Natural killer cell (primary cell): ENCODE results near the gene THOP1. TPM values are rescaled to one million over a fixed set of nuclear protein-coding genes. Genes with fewer than 3 reads are reported as not detected.

Experiments
- ATAC-seq, 3 donors: fragments of 150-1000 bp in 2 of 3; fragments of 200-7000 bp in 1 of 3; cut with Tn5 transposase; 1 replicate in 1 of 3; 2 replicates in 2 of 3; pipeline ENCODE4 v1.10.0; 2021; ENCODE audit warnings: mild to moderate bottlenecking in 2 of 3, moderate library complexity in 2 of 3
- DNase-seq, 2 donors: peaks; one replicate each; pipeline versions ENCODE4 v3.0.0 to v3.0.0-alpha.2; 2013 to 2021; ENCODE audit warnings: mixed read lengths in 1 of 2
- H3K27ac ChIP-seq: one replicate; pipeline ENCODE4 v1.5.1; 2013; ENCODE audit warnings: mild to moderate bottlenecking, low read length
- H3K27me3 ChIP-seq: one replicate; pipeline ENCODE4 v1.6.1; 2013; ENCODE audit warnings: low read length; ENCODE audit not compliant: control insufficient read depth, insufficient read depth
- H3K36me3 ChIP-seq: one replicate; pipeline ENCODE4 v1.6.1; 2013; ENCODE audit warnings: low read length; ENCODE audit not compliant: control insufficient read depth, insufficient read depth
- H3K4me1 ChIP-seq: one replicate; pipeline ENCODE4 v1.6.1; 2013; ENCODE audit warnings: low read length; ENCODE audit not compliant: control insufficient read depth, insufficient read depth
- H3K4me3 ChIP-seq: one replicate; pipeline ENCODE4 v1.5.1; 2013; ENCODE audit warnings: low read length
- H3K9me3 ChIP-seq: one replicate; pipeline ENCODE4 v1.6.1; 2013; ENCODE audit warnings: low read length; ENCODE audit not compliant: control insufficient read depth, insufficient read depth
- H3K27ac Mint-ChIP-seq, 2 donors: one replicate each; pipeline ENCODE4 v1.8.0; 2022; ENCODE audit warnings: mild to moderate bottlenecking in 2 of 2, mixed read lengths in 2 of 2, moderate library complexity in 1 of 2
- H3K27me3 Mint-ChIP-seq, 2 donors: one replicate each; pipeline ENCODE4 v1.8.0; 2022; ENCODE audit warnings: low read depth in 2 of 2, mixed read lengths in 2 of 2
- H3K36me3 Mint-ChIP-seq: one replicate; pipeline ENCODE4 v1.8.0; 2022; ENCODE audit warnings: mixed read lengths
- H3K4me1 Mint-ChIP-seq, 2 donors: one replicate each; pipeline ENCODE4 v1.8.0; 2022; ENCODE audit warnings: mixed read lengths in 2 of 2
- H3K4me3 Mint-ChIP-seq: one replicate; pipeline ENCODE4 v1.8.0; 2022; ENCODE audit warnings: mild to moderate bottlenecking, moderate library complexity, mixed read lengths
- H3K9me3 Mint-ChIP-seq, 2 donors: one replicate each; pipeline ENCODE4 v1.8.0; 2022; ENCODE audit warnings: mixed read lengths in 2 of 2
- CTCF ChIP-seq: fragments of 200-600 bp; IDR thresholded peaks from one replicate; pipeline ENCODE4 v1.8.0; 2022; ENCODE audit warnings: antibody characterized with exemption
- WGBS: methylation state at CpG from one replicate; pipeline ENCODE4 v1.1.7; 2013; ENCODE audit warnings: missing lambda C conversion rate; ENCODE audit not compliant: insufficient coverage; 5-methylcytosine and 5-hydroxymethylcytosine counted together
- intact Hi-C: fragments of 100-400 bp; cut with micrococcal nuclease; formaldehyde crosslinking; loops from one replicate; pipeline ENCODE4 v1.14.2; 2022
- total RNA-seq, 4 donors: library from RNA; stranded (reverse); fragments of 120-200 nt in 1 of 4; gene quantifications; one replicate each; pipeline versions ENCODE4 v1.2.3 to v1.2.4, GENCODE V29; 2013 to 2022

The THOP1 gene
- total RNA-seq, 3 donors from 2014 or later (not counting 1 experiment from before 2014, with no cell fraction given): 31.6 to 44.0 (median 33.4) TPM

DNA sequence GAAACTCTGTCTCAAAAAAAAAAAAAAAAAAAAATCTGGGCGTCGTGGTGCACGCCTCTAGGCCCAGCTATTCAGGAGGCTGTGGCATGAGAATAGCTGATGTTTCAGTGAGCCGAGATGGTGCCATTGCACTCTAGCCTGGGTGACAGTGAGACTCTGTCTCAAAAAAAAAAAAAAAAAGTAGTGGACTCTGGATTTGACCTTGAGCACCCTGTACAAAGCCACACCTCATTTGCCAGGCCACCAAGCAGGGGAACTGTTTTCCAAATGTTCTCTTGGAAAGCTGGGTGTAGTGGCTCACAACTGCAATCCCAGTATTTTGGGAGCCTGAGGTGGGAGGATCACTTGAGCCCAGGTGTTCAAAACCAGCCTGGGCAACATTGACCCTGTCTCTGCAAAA is 52.1 kb downstream of the THOP1 start:
- Mint-ChIP-seq H3K4me3 (no peak overlapping the region), H3K9me3 (peaks cover 6 to 8% of the 10 kb centered on the region in 2 donors), H3K27me3 (no peaks in the 10 kb centered on the region), H3K4me1 (peaks cover 4 to 9% of the 10 kb centered on the region in 2 donors), H3K27ac (no peak overlapping the region), H3K36me3 (peaks cover 21% of the 10 kb centered on the region)
- H3K36me3 ChIP-seq: peaks cover 11% of the 10 kb centered on the region
- ATAC-seq (no peak), DNase-seq (no peak)
- peaks cover 11% of the 10 kb centered on the region for H3K4me1 ChIP-seq
- intact Hi-C loops: no loop called here
- H3K4me3 ChIP-seq: no peak overlapping the region
- no peak for TF ChIP-seq CTCF
- peaks cover 38% of the 10 kb centered on the region for H3K9me3 ChIP-seq
- no peaks in the 10 kb centered on the region for H3K27me3 ChIP-seq
- 94% methylated on average over 3 of the region's 4 CpGs for WGBS
- H3K27ac ChIP-seq: no peak overlapping the region

- Mint-ChIP-seq H3K4me1 (peaks cover 6 to 13% of the 10 kb centered on the region in 2 donors), H3K4me3 (peak within 1 kb of the TSS; percentile 94), H3K27me3 (no peaks in the 10 kb centered on the region), H3K36me3 (peaks cover 6% of the 10 kb centered on the region), H3K27ac (peak within 1 kb of the TSS; percentile 91 to 93), H3K9me3 (peaks cover 0 to 4% of the 10 kb centered on the region in 2 donors)
- no peaks in the 10 kb centered on the region for H3K27me3 ChIP-seq
- DNase-seq (peak; percentile 96 to 99), ATAC-seq (peak; percentile 91 to 98 (median 95))
- peaks cover 13% of the 10 kb centered on the region for H3K4me1 ChIP-seq
- no peaks in the 10 kb centered on the region for H3K36me3 ChIP-seq
- H3K9me3 ChIP-seq: peaks cover 2% of the 10 kb centered on the region
- intact Hi-C loops: no loop called here
- TF ChIP-seq CTCF: peak; percentile 47
- H3K4me3 ChIP-seq: peak within 1 kb of the TSS; percentile 66
- H3K27ac ChIP-seq: peak within 1 kb of the TSS; percentile 88
- under 1% methylated on average over 106 of the region's 106 CpGs for WGBS
Measured at GRCh38 chr19:2840794-2841791, 55.8 kb downstream of the THOP1 start, which contains the start of gene ZNF555. Gene ZNF555, plus strand, starts transcription at chr19:2841475. Its CDS starts 98 bp downstream, at chr19:2841573.

GRCh38 chr19:2841855-2842574 is 56.7 kb downstream of the THOP1 start:
- Mint-ChIP-seq H3K4me1 (peaks cover 6 to 13% of the 10 kb centered on the region in 2 donors), H3K4me3 (peak overlapping the region; percentile 65), H3K27ac (peak overlapping the region in 1 of 2 donors; percentile 57), H3K9me3 (peaks cover 0 to 2% of the 10 kb centered on the region in 2 donors), H3K27me3 (no peaks in the 10 kb centered on the region), H3K36me3 (no peaks in the 10 kb centered on the region)
- Histone ChIP-seq H3K27me3 (no peaks in the 10 kb centered on the region), H3K9me3 (no peaks in the 10 kb centered on the region), H3K4me3 (peak overlapping the region; percentile 29), H3K27ac (no peak overlapping the region), H3K4me1 (peaks cover 13% of the 10 kb centered on the region), H3K36me3 (no peaks in the 10 kb centered on the region)
- TF ChIP-seq CTCF: no peak
- WGBS: 6% methylated on average over 62 of the region's 62 CpGs
- ATAC-seq (no peak), DNase-seq (peak in 1 of 2 donors; percentile 23)
- intact Hi-C loops: no loop called here
